SU-DHL-6 (cell line): Measurements from ENCODE around the gene IL4R.

Source experiments
- CTCF ChIP-seq: fragments of 200-600 bp; sonication (generic); IDR thresholded peaks from one replicate; pipeline ENCODE4 v1.5.1; 2017; ENCODE audit warnings: antibody characterized with exemption, mild to moderate bottlenecking, low read length, moderate library complexity; ENCODE audit not compliant: insufficient read depth, poor library complexity, severe bottlenecking
- EZH2phosphoT487 ChIP-seq: fragments of 200-600 bp; sonication (generic), shearing (Covaris generic); conservative IDR thresholded peaks from 2 replicates; pipeline ENCODE4 v1.6.1; 2018; ENCODE audit warnings: mild to moderate bottlenecking, antibody characterized with exemption, low read length, moderate library complexity, mixed read lengths

- no peak for TF ChIP-seq CTCF
- no peak for TF ChIP-seq EZH2phosphoT487
Observed at GRCh38 chr16:27332105-27332504, 18.3 kb downstream of the IL4R start.
